Vagina (tissue), 2 donors: Measurements from ENCODE around the gene ZBTB32.

Experiments
- CTCF ChIP-seq, 3 experiments: fragments of 450-650 bp in 2 of 3; fragments of 200-600 bp in 1 of 3; sonication (generic) in 1 of 3; IDR thresholded peaks; one replicate each; pipeline ENCODE4 v1.5.1; 2017 to 2019; ENCODE audit warnings: antibody characterized with exemption in 3 of 3, mild to moderate bottlenecking in 2 of 3, moderate library complexity in 2 of 3
- POLR2A ChIP-seq, 2 donors: fragments of 450-650 bp; IDR thresholded peaks; one replicate each; pipeline ENCODE4 v1.6.1; 2017; ENCODE audit warnings: antibody characterized with exemption in 2 of 2, mild to moderate bottlenecking in 2 of 2, moderate library complexity in 2 of 2
- POLR2AphosphoS5 ChIP-seq, 2 donors: sonication (generic); formaldehyde crosslinking; IDR thresholded peaks; one replicate each; pipeline ENCODE4 v1.9.0; 2017; ENCODE audit warnings: antibody characterized with exemption in 2 of 2, mild to moderate bottlenecking in 2 of 2, low read depth in 1 of 2; ENCODE audit not compliant: insufficient read depth in 1 of 2

- TF ChIP-seq CTCF (IDR thresholded peaks at IDR 0.05) (no peak), POLR2A (IDR thresholded peaks at IDR 0.05) (no peak), POLR2AphosphoS5 (IDR thresholded peaks at IDR 0.05; ENCODE audit: insufficient read depth in 1 of 2, low read depth in 1 of 2) (no peak)
Measured at GRCh38 chr19:35704218-35704617, at the start of gene ZBTB32.
